ENCODE measurements around the gene CDKN2D.
"Not testable (repeated sequence)": the region's sequence is repeated elsewhere in the genome, so short reads cannot be mapped to it uniquely, and the experiment has no call there.

Gene CDKN2D

DNA sequence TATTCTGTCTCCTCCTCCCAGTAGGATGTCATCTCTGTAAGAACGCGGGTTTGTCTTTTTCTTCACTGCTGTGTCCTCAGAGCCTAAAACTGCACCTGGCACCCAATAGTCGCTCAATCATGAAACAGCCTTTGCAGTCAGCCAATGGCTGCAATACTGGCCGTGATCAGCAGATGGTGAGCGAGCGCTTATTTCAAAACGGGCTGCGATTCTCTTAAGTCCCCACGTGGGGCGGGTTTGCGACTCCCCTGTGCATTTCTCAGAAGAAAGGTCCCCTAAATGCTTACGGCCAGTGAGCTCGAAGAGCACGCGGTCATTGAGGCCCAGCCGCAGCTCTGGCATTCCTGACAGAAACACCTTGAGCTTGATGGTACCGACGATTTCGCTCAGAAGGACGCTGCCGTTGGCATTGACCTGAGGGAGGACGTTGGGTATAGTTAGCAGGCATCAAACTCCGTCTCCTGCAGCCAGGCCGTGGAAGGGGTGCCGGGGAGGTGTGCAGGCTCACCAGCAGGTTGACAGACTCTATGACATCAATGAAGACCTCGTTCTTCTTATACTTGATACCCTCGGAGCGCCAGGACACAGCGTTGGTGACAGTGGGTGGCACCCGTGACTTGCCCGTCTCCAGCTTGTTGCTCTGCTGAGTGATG is 12.3 kb upstream of the CDKN2D start:
- DNase-seq = peak in 13 of 14 donors; percentile 21 to 80 (median 66)

DNA sequence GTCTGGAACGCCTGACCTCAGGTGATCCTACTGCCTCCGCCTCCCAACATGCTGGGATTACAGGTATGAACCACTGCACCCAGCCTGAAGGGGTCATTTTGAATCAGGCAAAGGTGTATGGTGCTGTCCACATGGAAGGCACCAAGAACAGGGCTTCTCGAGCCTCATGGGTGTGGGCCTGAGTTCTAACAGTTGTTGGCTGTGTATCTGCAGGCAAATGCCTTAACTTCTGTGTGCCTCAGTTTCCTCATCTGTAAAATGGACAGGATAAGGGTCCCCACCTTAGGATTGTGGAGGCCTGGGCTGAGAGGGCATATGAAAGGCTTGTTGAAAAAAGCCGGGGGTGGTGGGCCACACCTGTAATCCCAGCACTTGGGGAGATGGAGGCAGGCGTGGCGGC is 9.2 kb upstream of the CDKN2D start:
- DNase-seq = no peak

DNA sequence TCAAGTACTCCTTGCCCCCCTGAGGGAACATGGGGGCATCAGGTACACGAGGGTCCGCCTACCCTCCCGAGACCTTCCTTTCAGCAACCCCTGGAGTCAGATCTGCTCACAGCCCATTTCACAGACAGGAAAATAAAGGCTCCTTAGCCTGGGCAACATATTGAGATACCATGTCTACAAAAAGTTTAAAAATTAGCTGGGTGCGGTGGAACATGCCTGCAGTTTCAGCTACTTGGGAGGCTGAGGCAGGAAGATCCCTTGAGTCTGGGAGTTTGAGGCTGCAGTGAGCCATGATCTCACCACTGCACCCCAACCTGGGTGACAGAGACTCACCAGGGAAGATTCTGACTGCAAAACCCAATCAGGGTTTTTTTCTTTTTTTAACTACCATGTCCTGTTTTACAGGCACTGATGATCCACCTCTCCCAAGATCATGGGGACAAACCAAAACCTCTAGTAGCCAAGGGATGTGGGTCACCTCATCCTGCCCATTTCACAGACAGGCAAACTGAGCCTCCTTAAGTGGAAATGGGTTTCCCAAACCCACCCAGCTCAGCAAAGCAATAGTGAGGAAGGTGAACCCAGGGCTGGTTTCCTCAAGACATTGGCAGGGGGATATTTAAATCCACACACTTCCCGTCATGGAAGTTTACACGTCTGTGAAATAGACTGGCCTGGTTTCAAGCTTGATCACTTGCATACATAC is 6.4 kb upstream of the CDKN2D start:
- DNase-seq = no peak

DNA sequence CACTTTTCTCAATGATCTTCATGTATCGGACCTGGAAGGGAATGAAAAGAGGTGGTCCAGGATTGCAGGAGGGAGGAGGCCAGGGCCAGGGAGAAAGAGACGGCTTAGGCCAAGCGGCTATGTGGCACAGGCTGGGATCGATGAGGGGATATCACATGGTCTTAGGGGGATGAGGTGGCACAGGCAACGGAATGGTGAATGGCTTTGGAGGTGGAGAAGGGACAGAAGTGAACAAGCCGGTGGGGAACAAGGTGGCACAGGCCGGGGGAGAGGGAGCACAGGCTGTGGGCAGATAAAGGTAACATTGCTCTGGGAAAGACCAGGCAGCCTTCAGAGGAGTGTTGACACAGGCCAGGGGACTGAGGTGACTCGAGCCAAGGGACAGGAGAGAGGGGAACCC is 5.7 kb upstream of the CDKN2D start:
- DNase-seq = no peak

DNA sequence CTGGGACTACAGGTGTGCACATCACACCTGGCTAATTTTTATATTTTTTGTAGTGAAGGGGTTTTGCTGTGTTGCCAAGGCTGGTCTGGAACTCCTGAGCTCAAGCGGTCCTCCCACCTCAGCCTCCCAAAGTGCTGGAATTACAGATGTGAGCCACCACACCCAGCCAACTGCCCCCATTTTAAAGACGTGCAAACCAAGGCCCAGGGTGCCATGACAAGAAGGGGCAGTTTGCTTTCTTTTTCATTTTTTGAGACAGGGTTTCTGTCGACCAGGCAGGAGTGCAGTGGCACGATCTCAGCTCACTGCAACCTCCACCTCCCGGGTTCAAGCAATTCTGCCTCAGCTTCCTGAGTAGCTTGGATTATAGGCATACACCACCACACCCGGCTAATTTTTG is 5.0 kb upstream of the CDKN2D start:
- not testable (repeated sequence) for DNase-seq

DNA sequence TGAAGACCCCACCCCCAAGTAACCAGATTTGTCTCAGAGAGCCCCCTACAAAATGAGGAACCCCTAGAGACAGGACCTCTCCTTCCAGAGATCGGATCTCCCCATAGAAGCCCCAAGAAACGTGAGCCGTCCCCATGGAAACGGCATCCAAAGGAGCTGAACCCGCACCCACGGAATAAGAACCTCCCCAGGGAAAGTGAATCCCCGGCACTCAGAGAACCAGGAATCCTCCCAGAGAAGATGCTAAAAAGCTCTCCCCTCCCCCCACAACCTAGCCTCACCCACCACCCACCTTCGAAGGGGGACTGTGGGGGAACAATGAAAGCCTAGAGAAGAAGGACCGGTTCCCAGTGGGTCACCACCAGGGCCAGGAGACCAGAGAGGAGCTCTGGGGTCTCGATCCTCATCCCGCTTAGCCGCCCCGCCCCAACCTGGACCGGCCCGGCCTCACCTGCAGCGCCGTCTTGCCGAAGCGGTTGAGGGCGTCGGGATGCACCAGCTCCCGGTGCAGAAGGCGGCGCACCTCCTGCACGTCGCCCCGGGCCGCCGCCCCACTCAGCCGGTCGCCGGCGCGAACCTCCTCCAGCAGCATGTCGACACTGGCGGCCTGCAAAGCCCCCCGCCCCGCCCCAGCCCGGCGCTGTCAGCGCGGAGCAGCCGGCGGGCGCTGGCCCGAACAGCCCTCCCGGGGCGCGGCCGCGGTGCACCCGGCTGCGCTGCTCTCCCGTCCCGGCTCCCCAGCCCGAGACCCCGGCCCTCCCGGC is 535 bp downstream of the CDKN2D start:
- DNase-seq = peak in 1 of 14 donors; percentile 31

DNA sequence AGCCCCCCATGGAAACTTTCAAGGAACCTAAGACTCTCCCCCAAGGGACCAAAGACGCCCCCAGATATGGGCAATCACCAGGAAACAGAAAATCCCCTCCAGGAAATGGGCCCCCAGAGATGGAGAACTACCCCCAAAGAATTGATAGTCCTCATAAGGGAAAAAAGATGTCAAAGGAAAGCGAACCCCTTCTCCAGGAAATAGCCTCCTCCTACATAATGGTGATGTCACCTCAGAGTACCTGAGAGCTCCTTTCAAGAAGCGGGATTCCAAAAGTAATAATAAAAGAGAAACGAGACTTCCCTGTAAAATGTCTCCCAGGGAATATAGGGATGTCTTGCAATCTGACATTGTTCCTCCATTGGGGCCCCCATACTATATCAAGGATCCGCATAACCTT is 1.1 kb downstream of the CDKN2D start:
- DNase-seq = no peak

DNA sequence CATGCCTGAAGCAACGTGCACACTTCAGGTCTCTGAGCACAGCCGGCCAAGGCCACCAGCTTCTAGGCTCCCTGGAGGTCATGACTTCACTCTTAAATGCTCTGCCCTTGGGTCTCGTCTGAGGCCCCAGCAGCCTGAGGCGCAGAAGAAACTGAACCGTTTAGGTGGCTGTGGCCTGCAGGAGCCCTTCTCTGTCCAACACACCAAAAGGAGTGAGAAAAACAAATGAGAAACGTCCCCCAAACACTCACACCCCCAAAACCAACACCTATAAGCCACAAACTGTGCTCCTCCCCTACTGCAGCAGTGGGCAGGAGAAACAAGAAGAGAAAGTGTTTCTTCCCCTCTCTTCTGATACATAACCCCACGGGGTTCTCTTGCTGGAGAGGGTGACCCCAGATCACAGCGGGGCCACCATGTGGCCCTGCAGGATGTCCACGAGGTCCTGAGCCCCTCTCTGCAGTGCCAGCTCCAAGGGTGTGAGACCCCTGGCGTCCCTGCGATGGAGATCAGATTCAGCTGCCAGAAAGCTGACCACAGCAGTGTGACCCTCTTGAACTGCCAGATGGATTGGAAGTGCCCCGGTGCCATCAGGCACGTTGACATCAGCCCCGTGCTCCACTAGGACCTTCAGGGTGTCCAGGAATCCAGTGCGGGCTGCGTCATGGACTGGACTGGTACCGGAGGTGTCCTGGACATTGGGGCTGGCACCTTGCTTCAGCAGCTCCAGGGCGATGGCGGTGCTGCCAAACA is 1.9 kb downstream of the CDKN2D start:
- DNase-seq = peak in 3 of 14 donors; percentile 10 to 24 (median 22)

DNA sequence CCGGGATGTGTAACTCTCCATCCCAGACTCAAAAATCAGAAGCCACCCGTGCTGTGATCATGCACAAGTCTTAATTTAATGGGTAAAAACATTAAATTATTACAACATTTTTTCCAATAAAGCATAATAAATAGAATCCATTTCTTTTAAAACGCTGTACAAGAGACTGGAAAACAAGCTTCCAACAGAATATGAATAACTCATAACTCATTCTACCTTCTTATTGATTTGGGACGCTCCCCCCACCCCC is 2.4 kb downstream of the CDKN2D start:
- DNase-seq = no peak

DNA sequence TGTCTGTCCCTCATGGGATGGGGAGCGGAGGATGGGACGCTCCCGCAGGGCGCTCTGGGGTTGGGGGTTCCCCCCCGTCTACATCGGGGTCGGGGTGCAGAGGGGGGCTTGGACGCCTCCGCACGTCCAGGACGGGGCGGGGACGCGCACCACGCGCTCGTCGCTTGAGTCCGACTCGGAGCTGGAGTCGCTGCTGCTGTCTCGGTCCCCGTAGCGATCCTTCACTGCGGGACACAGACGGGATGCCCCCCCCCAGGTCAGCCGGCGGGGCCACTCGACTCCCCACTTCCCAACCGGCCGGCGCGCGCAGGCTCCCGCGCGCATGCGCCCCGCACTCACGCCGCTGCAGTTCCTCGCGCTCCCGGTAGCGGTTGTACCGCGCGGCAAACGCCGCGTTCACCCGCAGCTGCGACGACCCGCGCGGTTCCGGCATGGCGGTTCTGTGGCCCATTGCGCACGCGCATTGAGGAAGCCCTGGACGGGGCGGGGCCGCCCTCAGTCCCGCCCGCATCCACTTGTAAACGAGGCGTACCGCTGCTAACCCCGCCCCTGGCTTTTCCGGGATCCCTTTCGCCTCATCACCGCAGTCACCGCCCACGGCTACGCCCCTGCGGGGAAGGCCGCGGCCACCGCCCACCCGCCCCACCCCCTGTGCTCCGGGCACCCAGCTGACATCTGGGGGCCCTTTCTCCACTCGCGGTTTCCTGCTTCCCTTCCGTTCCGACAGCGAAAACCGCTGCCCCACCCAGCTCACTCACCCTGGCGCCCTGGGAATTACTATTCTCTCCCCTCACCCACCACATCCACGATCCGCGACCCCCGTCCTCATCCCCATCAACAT is 3.0 kb downstream of the CDKN2D start, which contains the start of gene KRI1:
KRI1 (minus strand) TSS at position 444 of the 841 bp plus-strand sequence; CDS start at position 433, 11 bp downstream.
- DNase-seq = peak; percentile 35 to 99 (median 92)

DNA sequence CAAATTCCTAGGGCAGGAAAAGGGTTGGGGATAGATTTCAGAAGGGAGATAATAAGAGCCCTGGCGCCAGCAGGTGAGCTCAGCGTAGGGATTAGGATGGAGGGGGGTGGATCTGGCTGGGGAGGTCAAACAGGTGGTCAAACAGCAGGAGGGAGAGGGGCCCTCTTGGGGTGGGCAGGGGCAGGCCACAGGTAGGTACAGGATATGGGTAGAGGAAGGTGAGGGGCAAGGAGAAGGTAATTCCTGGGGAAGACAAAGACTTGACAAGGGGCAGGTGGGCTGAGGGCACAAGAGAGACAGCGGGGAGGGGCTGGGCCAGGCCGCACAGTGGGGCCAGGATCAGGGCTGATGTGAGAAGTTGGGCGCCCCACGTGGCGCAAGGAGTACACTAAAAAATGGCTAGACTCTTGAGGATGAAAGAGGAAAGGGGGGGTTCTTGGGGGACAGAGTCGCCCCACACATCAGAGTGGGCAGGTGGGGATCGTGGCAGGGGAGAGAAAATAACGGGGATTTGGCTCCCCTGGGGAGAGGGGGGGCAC is 3.7 kb downstream of the CDKN2D start:
- peak in 3 of 14 donors; percentile 16 to 33 (median 23) for DNase-seq

DNA sequence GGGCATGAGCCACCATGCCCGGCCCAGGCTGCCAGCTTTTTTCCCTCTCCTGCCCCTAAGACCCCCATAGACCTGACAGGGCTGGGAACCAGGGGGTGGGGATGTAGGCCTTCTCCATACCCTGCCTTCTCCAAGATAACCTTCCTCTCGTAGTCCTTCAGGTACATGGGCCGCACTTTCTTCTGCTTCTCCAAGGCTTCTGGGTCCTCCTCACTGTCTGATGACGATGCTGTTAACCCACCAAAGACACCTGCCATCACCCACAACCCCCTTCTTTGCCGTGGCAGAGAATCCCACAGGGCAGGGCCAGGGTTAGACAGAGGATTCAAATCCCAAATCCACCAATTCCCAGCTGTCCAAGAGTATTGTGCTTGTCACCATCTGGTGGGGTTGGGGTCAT is 6.2 kb downstream of the CDKN2D start:
- DNase-seq = no peak

DNA sequence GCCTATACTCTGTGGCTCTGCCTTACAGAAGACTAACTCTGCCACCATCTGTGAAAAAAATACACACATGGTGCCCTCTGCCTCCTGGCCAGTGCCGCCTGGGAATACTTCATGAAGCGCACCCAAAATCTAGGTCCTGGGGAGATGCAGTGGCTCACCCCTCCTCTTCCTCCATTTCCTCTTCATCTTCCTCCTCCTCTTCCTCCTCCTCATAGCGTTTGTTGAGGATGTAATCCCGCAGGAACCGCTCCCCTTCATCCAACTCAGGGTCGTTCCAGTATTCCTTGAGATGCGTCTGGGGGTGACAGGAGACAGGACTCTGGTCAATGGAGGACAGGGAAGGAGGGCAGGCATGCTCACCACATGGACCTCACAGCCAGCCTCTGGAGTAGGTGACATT is 8.6 kb downstream of the CDKN2D start:
- no peak for DNase-seq

DNA sequence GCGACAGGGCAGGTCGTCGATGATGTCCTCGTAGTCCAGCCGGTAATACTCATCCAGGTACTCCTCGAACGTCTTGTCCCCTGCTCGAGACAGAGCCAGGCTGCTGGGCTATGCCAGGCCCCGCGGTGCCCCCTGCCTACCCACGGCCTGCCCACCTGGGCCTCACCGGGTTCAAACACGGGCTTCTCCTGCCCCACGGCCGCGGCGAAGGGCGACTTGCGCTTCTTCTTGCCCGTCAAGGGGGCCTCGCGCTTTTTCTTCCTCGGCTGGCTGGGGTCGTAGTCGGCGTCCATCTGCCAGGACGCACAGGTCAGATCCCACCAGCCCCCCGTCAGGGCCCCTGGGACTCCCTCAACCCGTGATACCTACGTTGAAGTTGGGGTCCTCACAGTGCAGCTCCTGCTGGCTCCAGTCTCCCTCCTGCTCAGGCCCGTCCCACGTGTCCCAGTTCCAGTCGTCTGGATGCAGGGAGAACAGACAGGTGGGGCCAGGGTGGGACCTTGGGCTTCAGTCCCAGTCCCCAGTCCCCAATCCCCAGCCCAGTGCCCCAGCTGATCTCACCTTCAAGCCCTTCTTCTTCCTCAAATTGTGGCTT is 11.1 kb downstream of the CDKN2D start:
- no peak for DNase-seq

DNA sequence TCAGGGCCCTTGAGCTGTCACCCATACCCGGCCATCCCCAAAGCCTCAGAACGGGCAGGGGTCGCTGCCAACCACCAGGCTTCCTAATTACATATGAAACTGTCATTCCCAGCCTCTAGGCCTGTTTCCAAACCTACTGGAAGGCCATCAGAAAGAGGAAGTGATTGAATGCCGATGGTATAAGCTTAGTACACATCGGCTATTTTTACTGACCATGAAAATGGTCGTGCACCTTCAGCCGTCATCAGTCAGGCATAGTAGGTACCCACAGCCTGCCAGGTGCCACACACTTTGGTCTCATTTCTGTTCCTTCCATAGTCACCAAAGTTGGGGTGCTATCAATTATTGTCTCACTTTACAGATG is 13.2 kb downstream of the CDKN2D start:
- no peak for DNase-seq

DNA sequence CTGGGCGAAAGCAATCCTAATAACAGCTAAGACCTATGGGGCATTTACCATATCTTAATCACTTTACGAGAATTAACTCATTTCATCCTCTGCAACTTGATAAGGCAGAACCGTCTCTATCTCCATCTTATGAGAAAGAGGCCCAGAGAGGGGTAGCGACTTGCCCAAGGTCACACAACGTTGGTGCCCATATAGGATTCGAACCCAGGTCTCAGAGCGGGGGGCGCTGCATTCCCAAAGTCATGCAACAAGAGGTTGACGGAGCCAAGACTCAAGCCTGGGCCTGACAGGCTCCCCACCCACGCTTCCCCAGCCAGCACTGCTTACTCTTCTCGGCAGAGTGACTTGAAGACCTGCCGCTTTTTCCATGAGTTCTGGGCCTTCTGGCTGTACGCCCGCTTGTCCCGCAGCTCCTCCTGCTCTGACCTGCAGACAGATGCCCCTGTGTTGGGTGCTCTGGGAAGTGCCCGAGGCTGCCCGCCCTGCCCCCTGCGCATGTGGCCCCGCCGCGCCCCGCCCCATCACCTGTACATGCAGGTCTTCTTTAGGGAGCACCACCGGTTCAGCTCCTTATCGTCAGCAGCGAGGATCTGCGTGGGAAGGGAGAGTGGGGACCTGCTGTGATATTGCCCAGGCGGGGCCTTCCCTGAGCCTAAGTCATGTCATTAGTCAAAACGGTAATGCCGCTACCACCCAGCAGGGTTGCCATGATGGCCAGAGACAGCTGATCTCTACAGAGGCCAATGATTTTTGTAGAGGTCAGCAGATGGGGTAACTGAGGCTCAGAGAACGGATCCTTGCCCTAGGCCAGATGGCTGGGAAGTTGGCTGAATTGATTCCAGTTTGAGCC is 13.8 kb downstream of the CDKN2D start:
- DNase-seq = no peak

DNA sequence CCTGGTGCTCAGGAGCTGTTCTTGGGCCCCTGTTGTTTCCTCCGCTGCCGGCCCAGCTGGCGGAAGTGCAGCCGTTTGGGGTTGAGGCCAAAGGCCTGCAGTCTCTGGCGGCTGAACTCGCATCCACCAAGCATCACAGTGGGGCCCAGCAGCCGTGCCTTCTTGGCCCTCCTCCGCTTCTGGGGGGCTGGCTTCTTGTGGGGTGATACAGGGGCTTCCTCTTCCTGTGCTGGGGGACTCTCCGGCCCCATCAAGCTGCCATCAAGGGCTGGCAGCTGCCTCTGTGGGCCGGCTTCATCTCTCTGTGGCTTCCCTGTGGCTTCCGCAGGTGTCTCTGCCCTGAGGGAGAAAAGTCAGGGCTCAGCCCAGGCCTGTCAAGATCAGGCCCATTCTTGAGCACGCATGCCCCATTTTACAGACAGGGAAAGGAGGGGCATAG is 14.8 kb downstream of the CDKN2D start:
- DNase-seq = no peak

DNA sequence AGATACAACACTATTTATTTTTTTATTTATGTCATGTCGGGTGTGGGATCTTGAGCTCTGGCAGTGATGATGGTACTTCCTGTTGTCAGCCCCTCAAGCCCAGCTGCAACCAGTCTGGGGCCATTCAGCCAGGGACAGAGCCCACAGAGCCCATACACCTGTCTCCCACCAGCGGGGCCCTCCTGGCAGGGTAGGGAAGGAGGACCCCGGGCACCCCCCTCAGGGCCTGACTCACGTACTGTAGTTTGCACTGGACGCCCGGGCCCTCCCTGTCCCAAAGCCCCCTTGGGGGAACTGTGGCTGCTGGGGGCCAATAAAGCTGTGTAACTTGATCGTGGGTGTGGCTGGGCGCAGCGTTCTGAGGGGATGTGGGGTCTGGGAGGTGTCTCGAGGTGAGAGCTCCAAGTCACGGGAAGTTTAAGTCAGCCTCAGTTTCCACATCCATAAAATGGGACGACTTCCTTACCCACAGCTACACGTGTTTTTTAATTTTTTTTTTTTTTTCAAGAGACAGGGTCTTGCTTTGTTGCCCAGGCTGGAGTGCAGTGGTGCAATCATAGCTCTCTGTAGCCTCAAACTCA is 15.6 kb downstream of the CDKN2D start:
- DNase-seq = no peak

DNA sequence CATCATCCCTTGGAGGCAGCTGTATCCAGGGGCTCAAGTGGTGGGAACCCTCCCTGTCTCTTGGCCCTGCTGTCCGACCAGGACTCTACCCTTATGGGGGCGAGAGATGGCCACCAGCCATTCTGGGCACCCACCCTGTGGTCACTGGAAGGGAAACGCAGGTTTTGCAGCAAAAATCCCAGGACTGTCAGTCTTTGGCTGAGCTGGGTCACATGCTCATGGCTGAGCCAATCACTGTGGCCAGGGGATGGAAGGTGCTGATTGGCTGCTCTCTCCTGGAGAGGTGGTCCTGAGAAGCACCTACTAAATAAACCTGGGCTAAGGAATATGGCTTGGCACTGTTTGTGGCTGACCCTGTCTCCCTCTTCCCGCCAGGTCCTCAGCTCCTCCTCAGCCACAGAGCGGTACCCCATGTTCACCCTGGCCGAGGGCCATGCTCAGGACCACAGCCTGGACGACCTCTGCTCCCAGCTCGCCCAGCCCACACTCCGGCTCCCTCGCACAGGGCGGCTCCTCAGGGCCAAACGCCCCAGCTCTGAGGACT is 16.2 kb downstream of the CDKN2D start:
- no peak for DNase-seq

Data from C1 segment of cervical spinal cord (tissue), 14 donors.